GM10847 (cell line): ENCODE data around the gene ACE2.

Experiments
- POLR2A ChIP-seq: IDR thresholded peaks from 2 replicates; pipeline ENCODE4 v1.6.1; 2011; ENCODE audit not compliant: insufficient read length; ENCODE audit errors: extremely low read depth

Gene ACE2

GRCh38 chrX:15599461-15599860 lies 1.3 kb downstream of the ACE2 start:
- no peak for TF ChIP-seq POLR2A

DNA sequence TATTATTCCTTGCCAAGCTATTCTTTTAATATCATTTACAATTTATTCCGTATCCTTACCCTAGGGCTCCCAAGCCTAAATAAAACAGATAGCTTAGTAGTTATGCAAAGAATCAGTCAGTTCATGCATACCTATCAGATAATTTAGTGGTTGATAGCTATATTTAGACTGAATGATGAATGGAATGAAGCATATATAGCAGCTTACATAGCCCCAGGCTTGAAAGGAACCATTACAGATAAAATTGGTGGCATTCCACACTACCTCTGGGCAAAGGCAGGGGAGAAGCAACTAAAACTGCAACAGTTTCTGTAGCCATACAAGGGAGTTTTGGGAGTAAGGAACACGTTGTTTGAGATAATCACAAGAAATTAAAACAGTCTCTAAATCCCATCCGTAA lies 2.7 kb downstream of the ACE2 start:
- no peak for TF ChIP-seq POLR2A

GRCh38 chrX:15594371-15594770 lies 6.4 kb downstream of the ACE2 start:
- TF ChIP-seq POLR2A: no peak

GRCh38 chrX:15579778-15580747 lies 20.7 kb downstream of the ACE2 start:
- no peak for TF ChIP-seq POLR2A

- TF ChIP-seq POLR2A: no peak
Measured at GRCh38 chrX:15576019-15576418, 24.7 kb downstream of the ACE2 start.

- TF ChIP-seq POLR2A: no peak
Measured at GRCh38 chrX:15574017-15574416, 26.7 kb downstream of the ACE2 start.

DNA sequence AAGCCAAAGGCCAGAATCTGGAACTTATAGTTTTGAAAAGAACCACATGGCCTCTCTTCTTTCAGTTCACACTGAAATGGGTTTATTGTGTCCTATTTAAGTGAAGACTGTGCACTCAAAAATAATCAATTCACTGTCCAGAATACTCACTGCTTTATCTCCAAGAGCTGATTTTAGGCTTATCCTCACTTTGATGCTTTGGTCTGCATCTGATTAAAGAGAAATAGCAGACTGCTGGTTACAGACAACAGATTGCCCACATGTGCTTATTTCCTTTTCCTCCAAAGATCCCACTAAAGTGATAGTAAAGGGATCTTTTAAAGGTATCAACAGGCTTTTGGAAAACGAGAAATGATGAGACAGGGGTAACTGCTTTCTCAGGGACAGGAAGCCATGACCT lies 30.6 kb downstream of the ACE2 start:
- TF ChIP-seq POLR2A: no peak

DNA sequence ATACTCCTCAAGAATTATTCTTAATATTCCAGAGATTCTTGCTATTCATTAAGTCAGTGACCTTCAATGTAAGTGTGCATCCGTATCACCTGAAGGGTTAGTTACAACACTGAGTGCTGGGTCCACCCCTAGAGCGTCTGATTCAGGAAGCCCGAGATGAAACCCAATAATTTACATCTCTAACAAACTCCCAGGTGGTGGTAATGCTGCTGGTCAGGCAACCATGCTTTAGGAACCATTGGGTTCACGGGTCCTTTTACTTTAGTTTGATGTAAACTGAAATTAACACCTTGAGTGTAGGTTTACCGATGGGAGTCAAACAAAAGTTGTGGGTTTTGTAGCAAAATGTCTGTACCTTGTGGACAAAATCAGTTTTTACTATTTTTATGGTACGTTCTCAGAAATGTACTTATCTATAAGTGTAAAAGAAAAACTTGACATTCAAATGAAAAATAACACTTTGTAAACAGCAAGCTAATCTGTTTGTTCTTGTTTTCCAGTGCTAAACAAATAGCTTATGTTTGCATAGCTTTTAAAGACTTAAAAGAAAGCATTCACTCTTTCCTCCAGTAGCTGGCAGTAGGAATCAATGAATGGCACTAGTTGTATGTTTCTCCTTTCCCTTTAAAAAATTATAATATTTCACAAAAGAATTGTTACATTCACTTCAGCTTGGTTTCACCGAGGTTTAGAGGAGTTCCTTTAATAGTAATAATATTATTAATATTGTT lies 32.7 kb downstream of the ACE2 start:
- TF ChIP-seq POLR2A: no peak

DNA sequence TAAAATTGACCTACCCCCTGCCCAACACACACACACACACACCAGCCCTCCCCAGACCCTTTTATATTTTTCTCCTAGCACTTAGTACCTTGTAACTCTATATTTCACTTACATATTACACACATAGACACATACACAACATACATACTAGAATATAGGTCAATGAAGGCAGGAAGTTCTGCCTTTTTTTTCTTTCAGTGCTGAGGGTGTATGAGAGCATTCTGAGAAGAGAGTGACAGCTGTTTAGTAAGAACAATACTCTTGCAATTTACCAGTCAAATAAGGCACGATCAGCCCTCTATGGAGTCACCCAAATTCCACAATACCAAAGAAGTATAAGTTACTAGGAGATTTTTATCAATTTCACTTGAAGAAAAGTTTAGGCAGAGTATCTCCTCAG lies 33.5 kb downstream of the ACE2 start:
- no peak for TF ChIP-seq POLR2A

- TF ChIP-seq POLR2A: no peak
Measured at GRCh38 chrX:15566244-15566643, 34.5 kb downstream of the ACE2 start.

DNA sequence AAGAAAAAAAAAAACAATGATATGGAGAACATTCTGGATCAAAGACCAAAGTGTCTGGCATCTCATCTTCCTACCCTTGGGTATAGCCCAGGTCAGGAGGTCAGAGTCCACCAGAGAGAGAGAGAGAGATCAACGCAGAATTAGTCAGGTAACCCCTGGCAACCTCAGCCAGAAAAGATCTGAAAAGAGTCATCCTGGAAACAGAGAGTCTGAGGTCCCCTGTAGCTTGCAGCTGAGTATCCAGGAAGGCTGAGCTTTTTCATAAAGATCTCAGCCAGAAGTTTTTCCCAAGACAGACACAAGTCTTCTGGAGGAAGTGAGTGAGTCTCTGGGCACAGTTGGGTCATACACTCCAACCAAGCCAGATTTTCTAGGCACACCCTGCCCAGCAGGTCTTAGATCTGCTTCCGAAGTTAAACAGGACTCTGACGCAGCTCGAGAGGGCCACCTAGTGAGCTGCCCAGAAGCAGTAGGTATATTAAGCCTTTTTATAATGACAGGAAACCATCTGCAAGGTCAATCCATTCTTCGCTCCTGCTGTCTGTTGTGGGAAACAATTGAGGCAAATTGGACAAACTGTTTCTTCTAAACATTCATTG lies 35.7 kb downstream of the ACE2 start:
- TF ChIP-seq POLR2A: no peak

DNA sequence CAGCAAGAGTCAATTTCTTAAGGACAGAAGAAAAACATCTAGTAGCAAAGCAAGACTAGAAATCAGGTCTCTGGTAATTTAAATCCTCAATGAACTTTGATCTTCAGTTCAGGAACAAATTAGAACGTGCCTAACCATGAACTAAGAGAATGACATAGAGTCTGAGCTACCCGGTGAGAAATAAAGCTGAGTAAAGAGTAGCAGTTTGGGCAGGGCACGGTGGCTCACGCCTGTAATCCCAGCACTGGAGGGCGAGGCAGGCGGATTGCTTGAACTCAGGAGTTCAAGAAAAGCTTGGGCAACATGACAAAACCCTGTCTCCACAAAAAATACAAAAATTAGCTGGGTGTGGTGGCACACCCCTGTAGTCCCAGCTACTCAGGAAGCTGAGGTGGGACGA lies 37.7 kb downstream of the ACE2 start:
- no peak for TF ChIP-seq POLR2A

GRCh38 chrX:15560924-15561323 lies 39.8 kb downstream of the ACE2 start:
- no peak for TF ChIP-seq POLR2A

GRCh38 chrX:15559227-15559626 lies 41.5 kb downstream of the ACE2 start:
- TF ChIP-seq POLR2A: no peak

GRCh38 chrX:15549189-15550012 lies 51.4 kb downstream of the ACE2 start:
- TF ChIP-seq POLR2A: no peak
